GM12875 (cell line): Measurements from ENCODE around the gene ZMYM2.

Source experiments
- H3K4me3 ChIP-seq: one replicate; pipeline ENCODE4 v1.5.1; 2011; ENCODE audit warnings: low read depth, low read length, control low read depth
- TF ChIP-seq, protein P1 (sequence below): IDR thresholded peaks from 2 replicates; pipeline ENCODE4 v1.5.1; 2011; ENCODE audit warnings: low read depth, mild to moderate bottlenecking, control low read depth, inconsistent platforms, low read length, moderate library complexity, borderline replicate concordance; ENCODE audit not compliant: insufficient read depth

The ZMYM2 gene

DNA sequence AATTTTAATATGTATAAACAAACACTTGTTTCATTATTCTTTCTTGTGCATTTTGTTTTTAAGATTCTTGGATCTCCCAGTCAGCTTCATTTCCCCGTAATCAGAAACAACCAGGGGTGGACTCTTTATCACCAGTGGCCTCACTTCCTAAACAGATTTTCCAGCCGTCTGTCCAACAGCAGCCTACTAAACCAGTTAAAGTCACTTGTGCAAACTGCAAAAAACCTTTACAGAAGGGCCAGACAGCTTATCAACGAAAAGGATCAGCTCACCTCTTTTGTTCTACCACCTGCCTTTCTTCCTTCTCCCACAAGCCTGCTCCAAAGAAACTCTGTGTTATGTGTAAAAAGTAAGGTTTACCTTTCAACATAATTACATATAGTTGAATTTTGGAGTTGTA lies 44.3 kb downstream of the ZMYM2 start:
- TF ChIP-seq, protein P1, sequence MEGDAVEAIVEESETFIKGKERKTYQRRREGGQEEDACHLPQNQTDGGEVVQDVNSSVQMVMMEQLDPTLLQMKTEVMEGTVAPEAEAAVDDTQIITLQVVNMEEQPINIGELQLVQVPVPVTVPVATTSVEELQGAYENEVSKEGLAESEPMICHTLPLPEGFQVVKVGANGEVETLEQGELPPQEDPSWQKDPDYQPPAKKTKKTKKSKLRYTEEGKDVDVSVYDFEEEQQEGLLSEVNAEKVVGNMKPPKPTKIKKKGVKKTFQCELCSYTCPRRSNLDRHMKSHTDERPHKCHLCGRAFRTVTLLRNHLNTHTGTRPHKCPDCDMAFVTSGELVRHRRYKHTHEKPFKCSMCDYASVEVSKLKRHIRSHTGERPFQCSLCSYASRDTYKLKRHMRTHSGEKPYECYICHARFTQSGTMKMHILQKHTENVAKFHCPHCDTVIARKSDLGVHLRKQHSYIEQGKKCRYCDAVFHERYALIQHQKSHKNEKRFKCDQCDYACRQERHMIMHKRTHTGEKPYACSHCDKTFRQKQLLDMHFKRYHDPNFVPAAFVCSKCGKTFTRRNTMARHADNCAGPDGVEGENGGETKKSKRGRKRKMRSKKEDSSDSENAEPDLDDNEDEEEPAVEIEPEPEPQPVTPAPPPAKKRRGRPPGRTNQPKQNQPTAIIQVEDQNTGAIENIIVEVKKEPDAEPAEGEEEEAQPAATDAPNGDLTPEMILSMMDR: no peak
- no peak overlapping the region for H3K4me3 ChIP-seq

DNA sequence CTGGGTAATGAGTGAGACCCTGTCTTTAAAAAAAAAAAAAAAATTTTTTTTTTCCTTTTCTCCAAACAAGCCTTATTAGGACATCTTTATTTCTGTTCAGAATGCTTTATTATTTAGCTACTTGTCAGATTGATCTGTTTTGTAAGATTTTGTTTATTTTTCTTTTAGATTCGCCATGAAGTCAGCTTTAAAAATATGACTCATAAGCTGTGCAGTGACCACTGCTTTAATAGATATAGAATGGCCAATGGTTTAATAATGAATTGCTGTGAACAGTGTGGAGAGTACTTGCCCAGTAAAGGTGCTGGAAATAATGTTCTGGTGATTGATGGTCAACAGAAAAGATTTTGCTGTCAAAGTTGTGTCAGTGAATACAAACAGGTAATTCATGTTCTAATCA lies 47.7 kb downstream of the ZMYM2 start:
- TF ChIP-seq, protein P1: no peak
- H3K4me3 ChIP-seq: no peak overlapping the region

DNA sequence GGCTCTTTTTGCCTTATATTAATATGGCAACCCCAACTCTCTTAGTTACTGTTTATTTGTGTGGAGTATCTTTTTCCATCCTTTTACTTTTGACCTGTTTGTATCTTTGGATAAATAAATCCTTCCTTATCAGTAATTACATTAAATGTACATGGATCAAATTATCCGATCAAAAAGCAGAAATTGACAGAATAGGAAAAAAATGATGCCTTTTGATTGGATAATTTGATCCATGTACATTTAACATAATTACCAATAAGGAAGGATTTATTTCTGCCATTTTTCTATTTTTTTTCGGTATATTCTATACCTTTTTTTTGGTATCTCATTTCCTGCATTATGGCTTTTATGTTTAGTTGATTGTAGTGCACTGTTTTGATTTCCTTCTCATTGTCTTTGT lies 57.2 kb downstream of the ZMYM2 start:
- H3K4me3 ChIP-seq: no peak overlapping the region
- TF ChIP-seq, protein P1: no peak

DNA sequence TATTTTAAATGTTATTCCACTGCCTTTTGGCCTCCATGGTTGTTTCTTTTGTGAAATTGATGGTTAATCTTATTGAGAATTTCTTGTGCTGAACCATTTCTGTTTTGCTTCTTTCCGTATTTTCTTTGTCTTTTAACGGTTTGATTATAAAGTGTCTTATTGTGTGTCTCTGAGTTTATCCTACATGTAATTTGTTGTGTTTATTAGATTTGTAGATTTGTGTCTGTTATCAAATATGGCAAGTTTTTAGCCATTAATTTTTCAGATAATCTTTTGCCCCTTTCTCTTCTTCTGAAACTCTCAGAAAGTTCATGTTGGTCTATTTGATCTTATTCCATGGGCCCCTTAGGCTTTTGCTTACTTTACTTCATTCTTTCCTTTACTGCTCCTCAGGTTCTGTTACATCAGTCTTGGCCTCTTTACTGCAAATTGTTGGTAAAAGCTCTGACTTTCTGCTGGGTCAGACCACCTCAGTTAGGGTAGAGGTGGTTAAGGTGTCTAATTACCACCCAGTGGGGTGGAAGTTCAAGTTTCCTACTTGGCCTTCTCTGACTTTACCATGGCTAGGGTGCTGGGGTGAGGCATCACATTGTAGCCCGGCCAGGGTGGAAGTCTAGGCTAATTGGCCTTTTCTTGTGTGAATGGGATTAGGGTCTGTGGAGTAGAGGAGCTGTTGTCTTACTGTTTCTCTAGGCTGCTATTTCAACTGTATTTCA lies 58.3 kb downstream of the ZMYM2 start:
- TF ChIP-seq, protein P1: no peak

DNA sequence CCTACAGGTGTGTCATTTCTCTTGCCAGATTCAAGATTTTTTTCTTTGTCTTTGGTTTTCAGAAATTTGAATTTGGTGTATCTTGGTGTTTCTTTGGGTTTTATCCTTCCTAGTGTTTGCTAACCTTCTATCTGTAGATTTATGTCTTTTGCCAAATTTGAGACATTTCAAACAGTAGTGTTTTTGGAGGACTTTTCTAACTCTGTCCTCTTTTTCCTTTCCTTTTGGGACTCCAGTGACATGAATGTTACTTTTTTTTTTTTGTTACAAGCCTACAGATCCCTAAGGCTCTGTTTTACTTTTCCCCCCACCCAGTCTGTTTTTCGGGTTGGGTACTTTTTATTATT lies 58.8 kb downstream of the ZMYM2 start:
- TF ChIP-seq, protein P1: no peak
- no peak overlapping the region for H3K4me3 ChIP-seq

More for the DNA sequence above, 58.3 kb downstream of the ZMYM2 start:
- H3K4me3 ChIP-seq: no peak overlapping the region

DNA sequence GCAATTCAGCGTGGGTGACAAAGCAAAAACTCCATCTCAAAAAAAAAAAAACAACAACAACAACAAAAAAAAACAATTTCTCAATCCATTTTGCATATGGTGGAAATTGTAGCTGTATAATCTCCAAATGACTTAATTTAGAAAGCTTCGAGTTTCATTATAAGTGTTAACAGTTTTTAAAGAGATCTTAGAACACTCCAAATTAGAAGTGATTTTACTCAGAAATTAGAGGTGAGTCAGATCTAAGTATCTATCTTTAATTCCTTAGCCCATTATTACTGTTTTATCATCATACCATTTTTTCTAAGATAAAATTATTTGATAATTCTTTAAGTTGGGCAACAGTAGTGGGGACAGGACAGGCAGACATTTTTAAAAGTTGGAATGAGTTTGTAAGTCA lies 60.5 kb downstream of the ZMYM2 start:
- TF ChIP-seq, protein P1: no peak

DNA sequence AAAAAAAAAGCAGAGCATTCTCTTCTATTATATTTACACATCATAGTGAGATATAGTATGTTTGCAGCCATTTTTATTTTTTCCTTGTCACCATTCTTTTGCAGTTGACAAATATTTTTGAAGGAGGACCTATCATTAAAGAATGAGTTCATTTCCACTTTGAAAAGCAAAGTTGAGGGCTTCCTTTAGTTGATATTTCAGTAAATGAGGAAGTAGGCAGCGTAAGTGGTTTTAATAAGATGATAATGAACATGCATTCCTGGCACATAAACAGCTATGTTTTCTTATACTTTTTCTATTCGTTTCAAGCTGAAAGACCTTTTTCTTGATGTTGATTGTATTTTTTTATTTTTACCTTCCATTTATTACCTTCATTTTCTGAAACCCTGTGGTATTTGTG lies 66.2 kb downstream of the ZMYM2 start:
- H3K4me3 ChIP-seq: no peak overlapping the region
- TF ChIP-seq, protein P1: no peak

More for the DNA sequence above, 60.5 kb downstream of the ZMYM2 start:
- H3K4me3 ChIP-seq: no peak overlapping the region
